ELR (cell line): ENCODE data around the gene SPINK4.

Source experiments
- DNase-seq: peaks from one replicate; pipeline ENCODE4 v3.0.0-alpha.2; 2015; ENCODE audit warnings: low read depth

Gene SPINK4

GRCh38 chr9:33229359-33230114 lies 10.4 kb upstream of the SPINK4 start:
- peak; percentile 33 for DNase-seq

GRCh38 chr9:33230756-33231622 lies 9.0 kb upstream of the SPINK4 start:
- DNase-seq = no peak

GRCh38 chr9:33231623-33231942 lies 8.4 kb upstream of the SPINK4 start:
- DNase-seq = no peak

DNA sequence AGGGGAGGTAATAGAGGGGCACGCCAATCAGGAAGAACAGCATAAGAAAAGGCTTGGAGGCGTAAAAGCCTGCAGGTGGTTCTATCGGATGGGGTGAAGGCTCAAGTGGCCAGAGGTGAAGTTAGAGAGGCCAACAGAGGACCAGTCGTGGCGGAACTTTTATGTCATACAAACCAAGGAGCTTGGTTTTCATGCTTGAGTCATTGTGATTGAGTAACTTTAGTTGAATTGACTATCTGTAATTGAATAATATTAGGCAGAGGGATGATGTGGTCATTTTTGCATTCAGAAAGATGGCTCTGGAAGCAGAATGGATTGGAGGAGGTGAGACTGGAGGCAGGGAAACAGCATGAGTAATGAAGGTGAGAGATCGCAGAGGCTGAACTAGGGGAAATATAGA lies 7.2 kb upstream of the SPINK4 start:
- no peak for DNase-seq

DNA sequence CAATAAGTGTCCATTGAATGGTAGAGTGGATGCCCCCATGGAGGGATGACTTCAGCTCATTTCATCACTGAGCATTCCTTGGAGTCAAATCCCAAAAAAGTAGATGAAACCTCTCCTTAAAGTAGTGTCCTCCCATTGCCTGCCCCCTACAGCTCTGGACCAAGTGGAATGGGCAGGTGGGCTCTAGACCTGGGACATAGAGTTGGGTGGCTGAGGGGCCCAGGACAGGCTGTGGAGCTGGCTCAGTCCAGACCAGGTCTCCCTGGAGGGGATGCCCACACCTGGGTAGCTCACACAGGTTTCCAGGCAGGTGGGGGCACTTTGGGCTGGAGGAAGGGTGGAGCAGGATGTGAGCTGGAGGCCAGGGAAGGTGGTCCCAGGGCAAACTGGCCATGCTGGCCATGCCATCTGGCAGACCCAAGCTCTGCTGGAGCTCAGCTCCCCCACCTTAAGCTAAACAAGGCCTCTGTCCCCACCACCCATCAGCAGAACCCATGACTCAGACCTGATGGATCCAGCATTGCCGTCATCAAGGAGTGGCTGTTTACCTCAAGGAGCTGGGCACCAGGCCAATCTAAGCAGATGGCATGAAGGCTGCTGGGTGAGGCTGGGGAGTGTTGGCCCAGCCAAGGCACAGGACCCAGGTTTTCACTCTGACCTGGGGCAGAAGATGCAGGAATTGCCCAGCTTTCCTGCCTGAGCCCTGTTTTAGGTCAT lies 6.2 kb upstream of the SPINK4 start:
- DNase-seq = peak; percentile 97

- peak; percentile 66 for DNase-seq
These were observed 5.2 kb upstream of the SPINK4 start for GRCh38 chr9:33234511-33235467.

DNA sequence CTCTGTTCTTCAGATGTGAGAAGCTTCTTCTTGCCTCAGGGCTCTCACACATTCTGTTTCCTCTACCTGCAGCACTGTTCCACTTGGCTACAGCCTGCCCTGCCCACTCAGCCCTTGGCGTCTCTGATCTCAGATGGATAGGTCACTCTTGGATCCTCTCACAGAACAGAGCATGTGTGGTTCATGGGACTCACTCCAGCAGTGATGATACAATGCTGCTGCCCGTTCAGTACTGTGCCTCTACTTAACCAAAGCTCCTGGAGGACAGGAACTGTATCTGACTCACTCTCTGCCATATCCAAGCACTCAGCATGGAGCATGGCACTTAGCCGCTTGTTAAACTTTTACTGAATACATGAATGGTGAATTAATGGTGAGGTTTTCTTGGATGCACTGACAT lies 3.4 kb upstream of the SPINK4 start:
- peak; percentile 33 for DNase-seq

- no peak for DNase-seq
These were observed 1.3 kb downstream of the SPINK4 start for GRCh38 chr9:33241298-33241697.

DNA sequence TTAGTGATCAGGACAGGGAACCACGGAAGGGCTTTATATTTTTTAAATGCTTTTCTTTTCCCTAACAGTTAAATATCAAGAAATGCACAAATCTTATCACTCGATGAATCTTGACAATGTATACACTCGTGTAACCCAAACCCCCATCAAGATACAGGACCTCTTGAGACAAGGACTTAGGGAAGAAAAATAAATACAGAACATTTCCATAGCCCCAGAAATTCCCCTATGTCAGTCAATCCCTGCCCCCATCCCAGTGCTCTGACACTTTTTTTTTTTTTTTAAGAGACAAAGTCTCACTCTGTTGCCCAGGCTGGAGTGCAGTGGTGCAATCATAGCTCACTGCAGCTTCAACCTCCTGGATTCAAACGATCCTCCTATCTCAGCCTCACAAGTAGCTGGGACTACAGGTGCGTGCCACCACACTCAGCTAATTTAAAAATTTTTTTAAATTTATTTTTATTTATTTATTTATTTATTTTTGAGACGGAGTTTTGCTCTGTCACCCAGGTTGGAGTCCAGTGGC lies 2.7 kb downstream of the SPINK4 start:
- no peak for DNase-seq

DNA sequence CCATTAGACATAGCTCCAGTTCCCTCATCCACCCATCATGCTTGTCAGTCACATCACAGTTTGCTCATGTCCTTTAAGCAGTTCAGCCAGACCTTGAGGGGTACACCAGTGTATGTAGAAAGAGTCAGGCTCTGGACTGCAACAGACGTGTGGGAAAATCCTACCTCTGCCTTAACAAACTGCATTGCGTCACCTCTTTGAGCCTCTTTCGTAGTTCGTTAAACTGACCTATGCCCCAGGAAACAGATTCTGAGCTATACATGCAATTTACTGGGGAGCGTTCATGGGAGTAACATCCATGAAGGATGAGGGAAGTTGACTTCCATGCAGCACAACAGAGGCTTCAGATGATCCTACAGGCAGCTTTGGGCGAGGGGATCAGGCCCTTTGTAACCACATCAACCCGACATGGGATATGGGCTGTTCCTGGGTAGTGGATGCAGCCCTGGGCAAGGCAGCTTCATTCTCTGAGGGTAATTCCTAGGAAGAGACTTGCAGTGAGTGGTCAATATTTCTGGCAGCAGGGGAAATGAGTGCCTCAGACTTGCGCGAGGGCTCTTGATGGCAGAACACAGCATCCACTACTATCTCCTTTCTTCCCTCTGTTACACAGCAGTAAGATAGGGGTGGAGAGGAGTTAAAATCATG lies 4.3 kb downstream of the SPINK4 start:
- no peak for DNase-seq

- no peak for DNase-seq
These were observed 5.4 kb downstream of the SPINK4 start for GRCh38 chr9:33245341-33245740.

GRCh38 chr9:33246269-33246860 lies 6.4 kb downstream of the SPINK4 start:
- no peak for DNase-seq

DNA sequence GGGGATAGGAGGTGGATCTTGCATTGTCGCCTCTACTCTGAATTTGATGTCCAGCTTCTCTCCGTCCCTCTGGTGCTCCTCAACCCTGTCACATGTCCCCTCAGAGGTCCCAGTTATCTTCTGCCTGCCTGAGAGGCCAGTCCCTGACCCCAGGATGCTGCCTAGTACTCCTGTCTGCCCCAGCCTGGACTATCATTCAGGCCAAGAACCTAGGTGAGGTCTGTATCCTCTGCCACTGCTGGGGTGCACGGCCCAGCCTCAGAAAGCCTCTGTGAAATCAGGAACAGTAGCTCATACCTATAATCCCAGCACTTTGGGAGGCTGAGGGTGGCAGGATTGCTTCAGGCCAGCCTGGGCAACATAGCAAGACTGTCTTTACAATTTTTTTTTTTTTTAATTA lies 8.6 kb downstream of the SPINK4 start:
- DNase-seq = no peak

DNA sequence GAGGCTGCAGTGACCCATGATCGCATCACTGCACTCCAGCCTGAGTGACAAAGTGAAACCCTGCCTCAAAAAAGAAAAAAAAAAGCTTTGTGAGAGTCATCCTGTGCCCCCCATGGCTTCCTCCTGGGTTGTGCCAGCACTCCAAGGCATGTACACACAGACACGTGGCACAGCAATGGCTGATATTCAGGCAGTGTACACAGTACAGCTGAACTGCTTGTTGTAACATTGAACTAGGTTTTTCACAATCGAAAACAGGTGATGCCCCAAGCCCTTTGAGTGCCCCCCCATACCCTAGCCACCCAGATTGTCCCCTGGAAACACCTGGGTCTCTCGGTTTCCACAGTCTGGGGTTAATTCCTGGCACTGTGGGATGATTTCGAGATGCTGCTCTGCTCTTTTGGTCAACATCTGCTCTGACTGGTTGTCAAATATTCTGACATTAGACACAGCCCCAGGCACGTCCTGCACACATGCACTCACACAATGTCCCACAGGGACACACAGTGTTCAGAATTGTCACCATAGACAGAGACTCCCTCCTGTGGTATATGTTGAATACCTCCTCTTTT lies 9.2 kb downstream of the SPINK4 start:
- DNase-seq = no peak

DNA sequence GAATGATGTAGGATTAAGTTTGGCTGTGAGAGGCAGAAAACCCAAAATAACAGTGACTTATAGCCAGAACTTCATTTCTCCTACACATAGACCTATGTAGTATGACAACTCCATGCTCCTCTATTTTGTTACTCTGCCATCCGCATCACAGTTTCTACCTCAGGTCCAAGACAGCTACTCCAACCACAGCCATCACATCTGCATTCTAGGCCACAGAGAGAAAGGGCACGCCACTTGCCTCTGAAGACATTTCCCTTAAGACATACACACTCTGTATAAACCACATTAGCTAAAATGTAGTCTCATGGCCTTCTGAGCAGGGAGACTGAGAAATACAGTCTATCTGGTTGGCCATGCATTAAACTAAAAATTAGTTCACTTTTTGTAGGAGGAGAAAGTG lies 10.0 kb downstream of the SPINK4 start:
- no peak for DNase-seq

- DNase-seq = peak; percentile 62
These were observed 10.6 kb downstream of the SPINK4 start for GRCh38 chr9:33250458-33250995.

DNA sequence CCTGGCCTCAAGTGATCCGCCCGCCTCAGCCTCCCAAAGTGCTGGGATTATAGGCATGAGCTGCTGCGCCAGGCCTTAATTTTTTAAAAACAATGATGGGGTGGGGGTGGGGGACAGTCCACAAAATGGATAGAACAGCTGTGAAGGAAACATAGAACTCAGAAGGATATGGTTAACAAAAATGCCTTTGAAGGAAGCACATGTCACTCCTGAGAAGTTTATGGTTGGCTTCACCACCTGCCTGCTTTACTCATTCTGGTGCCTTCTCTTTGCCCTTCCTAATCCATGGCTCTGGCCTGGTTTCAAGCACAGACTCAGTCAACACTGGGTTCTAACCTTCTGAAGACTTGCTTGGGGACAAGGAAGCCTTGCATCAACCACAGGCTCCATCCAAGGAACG lies 14.2 kb downstream of the SPINK4 start:
- DNase-seq = no peak

- DNase-seq = no peak
These were observed 15.0 kb downstream of the SPINK4 start for GRCh38 chr9:33255014-33255413.

GRCh38 chr9:33255471-33255870 lies 15.5 kb downstream of the SPINK4 start:
- DNase-seq = no peak

- no peak for DNase-seq
These were observed 16.3 kb downstream of the SPINK4 start for GRCh38 chr9:33256236-33256635.
